ENCODE measurements around the gene ARSI.

Gene ARSI

DNA sequence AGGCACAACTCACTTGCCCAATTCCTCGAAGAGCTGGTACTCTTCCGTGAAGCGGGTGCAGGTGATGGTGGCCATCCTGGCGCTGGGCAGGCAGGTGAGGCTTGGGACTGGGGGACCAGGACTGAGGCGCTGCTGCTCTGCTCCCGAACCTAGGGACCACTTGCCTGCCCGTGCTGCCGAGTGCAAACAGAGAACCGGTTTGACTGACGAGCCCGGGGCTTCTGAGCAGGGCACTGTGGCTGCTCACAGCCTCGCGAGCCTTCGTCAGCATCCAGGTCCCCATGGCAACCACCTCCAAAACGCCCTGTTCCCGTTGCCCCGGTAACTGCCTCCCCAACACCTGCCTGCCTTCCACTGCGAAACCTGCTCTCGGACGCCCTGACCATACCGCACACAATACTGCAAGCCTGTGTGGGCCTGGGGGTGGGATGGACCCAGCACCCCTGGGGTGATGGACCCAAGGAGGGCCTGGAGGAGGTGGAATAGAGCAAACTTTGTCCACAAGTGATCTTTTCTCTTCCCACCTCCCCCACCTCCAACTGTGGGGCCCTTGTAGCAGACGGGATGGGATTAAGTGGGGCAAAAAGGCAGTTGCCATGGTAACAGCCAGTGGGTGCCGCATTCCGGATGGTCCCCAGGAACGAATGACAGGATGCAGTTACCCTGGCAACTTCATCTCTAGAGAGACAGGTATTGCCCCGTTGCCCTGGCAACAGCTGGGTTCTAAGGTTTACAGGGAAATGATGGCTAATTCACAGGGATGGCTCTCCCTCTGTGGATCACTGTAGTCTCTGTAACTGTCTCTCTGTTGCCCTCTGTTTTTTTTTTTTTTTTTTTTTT lies 12.9 kb downstream of the ARSI start, which contains the start of gene CAMK2A:
Gene CAMK2A, minus strand, starts transcription at position 223 of the 840 bp plus-strand sequence. Its CDS starts 148 bp downstream, at position 75.
- DNase-seq, result no peak

- DNase-seq, result no peak
Measured at GRCh38 chr5:150288791-150289190, 13.9 kb downstream of the ARSI start.

DNA sequence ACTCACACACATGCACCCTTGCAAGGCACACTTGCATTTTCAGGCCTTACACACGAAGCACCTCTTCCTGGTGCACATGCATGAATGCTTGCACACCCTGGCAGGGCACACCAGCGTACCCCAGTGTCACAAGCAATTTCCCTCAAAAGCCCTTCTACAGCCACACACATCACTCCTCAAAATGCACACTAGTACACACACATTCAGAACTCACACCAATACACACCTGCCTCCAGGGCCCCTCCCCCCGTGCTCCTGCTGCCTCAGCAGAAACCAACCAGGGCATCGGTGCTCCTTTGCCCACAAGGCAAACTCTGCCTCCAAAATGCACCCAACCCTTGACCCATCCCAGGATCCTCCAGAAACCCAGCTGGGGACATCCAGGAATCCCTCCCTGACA lies 14.3 kb downstream of the ARSI start:
- no peak for DNase-seq

GRCh38 chr5:150286820-150287219 lies 15.9 kb downstream of the ARSI start:
- DNase-seq, result peak; percentile 41

DNA sequence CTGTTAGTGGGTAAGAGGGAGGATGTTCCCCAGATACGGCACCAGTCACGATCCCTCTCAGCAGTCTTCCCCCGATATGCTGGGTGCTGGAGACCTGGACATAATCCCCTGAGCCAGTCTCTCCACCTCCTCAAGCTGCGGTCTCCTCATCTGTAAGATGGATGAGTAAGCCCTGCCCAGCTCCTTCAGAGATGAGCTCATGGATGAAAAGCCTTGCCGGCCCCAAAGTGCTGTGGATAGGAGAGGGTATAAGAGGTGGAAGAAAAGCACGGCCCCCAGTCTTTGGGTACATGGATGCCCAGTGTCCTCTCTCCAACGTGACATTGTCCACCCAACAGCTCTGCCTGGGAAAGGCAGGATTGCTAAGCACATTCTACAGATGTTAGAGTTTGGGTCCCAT lies 17.6 kb downstream of the ARSI start:
- no peak for DNase-seq

- no peak for DNase-seq
Measured at GRCh38 chr5:150284311-150284710, 18.4 kb downstream of the ARSI start.

GRCh38 chr5:150283904-150284303 lies 18.8 kb downstream of the ARSI start:
- DNase-seq, result no peak

DNA sequence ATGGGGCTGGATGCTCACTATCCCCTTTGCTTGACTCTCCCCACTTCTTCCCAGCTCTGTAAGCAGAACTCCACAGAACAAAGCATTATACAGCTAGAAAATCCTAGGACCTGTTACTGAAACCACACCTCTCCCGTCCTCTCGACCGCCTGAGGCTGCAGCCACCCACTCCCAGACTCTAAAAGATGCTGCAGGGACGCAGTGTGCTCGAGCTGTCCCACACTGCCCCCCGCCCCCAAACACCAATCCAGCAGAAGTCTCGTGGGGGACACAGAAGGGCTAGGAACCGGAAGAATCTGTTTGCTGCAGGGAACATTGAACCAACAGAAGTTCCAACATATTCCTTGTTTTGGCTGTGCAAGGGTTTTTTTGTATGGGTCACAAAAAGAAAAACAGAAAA lies 20.7 kb downstream of the ARSI start:
- no peak for DNase-seq

DNA sequence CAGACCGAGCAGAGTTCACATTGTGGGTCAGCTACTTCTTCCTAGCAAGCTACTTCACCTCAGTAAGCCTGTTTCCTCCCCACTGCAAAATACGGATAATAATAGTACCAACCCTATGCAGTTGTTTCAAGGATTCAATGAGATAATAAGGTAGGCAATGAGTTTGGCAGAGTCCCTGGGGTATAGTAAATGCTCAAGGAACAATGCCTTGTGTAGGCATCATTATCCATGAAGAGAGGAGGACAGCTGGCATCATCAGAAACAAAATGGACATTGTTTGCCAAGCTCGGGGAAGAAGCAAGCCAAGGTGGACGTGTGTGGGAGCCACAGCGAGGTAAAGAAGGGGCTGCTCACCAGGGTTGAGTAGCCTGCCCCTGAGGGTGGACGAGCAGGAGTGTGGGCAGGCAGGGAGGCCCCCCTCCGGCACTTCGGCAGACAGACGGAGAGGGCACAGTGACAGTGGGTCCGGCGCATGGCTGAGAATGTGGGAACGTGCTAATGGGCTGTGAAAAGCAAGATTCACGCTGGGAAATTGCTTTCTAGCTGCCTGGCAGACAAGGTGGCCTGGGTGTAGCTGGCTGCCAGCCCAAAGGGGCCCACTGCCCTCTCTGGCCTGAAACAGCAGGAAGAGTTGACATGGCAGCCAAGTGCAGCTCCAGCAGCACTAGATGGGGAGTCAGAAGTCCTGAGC lies 23.2 kb downstream of the ARSI start:
- DNase-seq, result no peak

GRCh38 chr5:150278916-150279315 lies 23.8 kb downstream of the ARSI start:
- DNase-seq, result no peak

GRCh38 chr5:150278046-150278730 lies 24.5 kb downstream of the ARSI start:
- DNase-seq, result no peak

GRCh38 chr5:150277043-150277442 lies 25.7 kb downstream of the ARSI start:
- DNase-seq, result no peak

- DNase-seq, result no peak
Measured at GRCh38 chr5:150274811-150275210, 27.9 kb downstream of the ARSI start.

GRCh38 chr5:150272531-150272930 lies 30.2 kb downstream of the ARSI start:
- peak; percentile 45 for DNase-seq

DNA sequence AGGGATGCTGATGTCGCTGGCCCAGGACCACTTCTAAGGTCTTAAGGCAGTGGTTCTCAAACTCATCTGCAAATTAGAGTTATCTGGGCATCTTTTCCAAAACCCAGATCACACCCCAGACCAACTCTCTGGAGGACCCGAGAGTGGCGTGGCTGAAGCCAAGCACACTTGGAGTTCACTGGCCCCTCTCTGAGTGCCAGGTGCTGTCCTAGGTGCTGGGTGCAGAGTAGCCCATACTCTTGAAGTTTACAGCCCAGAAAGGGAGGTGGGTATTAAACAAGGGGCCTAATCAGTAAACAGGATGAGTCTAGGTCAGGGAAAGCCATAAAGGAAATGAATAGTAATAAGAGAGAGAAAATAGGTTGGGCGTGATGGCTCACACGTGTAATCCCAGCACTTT lies 30.8 kb downstream of the ARSI start:
- DNase-seq, result no peak

- no peak for DNase-seq
Measured at GRCh38 chr5:150271296-150271692, 31.4 kb downstream of the ARSI start.

GRCh38 chr5:150270541-150271295 lies 32.0 kb downstream of the ARSI start:
- DNase-seq, result no peak

GRCh38 chr5:150266871-150267291 lies 35.8 kb downstream of the ARSI start:
- no peak for DNase-seq

DNA sequence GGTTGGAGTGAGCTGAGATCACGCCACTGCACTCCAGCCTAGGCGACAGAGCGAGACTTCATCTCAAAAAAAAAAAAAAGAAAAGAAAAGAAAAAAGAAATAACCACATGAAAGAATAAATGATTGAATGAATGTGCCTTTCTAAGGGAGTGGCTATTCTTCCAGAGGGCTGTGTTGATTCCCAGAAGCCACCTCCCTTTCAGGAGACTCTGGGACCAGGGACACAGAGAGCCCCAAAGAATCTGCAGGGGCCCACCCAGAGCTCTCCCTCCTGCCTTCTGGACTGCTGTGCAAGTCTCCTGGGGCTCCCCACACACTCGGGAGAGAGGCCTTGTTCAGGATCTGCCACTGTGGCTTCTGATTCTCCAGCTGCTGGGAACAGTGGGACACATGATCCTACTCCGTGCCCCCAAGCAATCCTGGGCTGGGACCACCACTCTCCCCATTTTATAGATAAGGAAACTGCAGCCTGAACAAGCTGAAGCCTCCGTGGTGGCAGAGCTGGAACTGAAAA lies 36.8 kb downstream of the ARSI start:
- DNase-seq, result no peak

DNA sequence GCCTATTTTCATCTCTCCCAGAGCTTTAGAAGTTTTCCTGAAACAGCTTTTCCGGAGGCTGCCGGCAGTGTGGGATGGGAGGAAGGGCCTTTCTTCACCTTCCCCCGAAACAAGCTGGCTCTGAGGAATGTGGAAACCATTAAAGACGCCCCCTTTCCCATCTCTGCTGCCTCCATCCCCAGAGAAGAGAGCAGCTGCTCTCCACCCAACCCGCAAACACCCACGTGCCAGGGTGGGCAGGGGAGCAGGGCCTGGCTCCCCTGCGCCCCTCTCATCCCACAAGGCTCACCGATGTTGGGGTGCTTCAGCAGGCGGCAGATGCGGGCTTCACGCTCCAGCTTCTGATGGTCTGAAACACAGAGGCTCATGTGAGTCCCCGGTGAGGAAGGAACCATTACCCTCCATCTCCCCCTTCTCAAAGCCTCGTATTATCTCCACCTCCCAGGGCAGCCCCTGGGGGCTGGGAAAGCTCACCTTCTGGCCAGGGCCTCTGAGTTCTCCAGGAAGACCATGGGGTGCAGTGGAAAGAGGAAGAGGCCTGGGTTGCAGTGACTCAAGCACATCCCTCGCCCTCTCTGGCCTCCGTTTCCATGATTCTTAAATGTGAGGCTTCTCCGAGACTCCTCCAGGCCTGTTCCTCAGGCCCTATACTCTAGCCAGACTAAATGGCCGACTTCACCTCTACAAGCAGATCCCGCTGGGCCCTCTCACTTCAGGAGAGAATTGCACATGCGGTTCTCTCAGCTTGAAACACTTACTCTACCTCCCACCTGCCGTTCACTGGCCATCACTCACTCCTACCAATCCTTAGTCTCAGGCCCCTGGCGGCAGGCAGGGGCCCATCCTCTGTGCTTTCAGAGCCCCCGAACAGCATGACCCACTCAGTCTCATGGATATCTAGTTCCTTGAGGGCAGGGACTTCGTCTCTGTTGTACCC lies 37.8 kb downstream of the ARSI start:
- no peak for DNase-seq

Data from hematopoietic multipotent progenitor cell treated with erythropoietin and hydrocortisone succinate and interleukin-3 and kit ligand, for 8 days (in vitro differentiated cells).